HUES6 (cell line): ENCODE data around the gene TPM2.
A peak's percentile ranks its signal among the peaks of the same experiment; 100 is the strongest.
"Not testable (repeated sequence)": the region's sequence is repeated elsewhere in the genome, so short reads cannot be mapped to it uniquely, and the experiment has no call there.

Source experiments
- H3K27ac ChIP-seq: 2 replicates; pipeline ENCODE4 v1.7.0; 2013; ENCODE audit warnings: low read depth, mild to moderate bottlenecking, low read length, inconsistent platforms
- H3K27me3 ChIP-seq: 2 replicates; pipeline ENCODE4 v1.6.1; 2013; ENCODE audit warnings: low read length; ENCODE audit not compliant: control insufficient read depth, insufficient read depth
- H3K36me3 ChIP-seq: 2 replicates; pipeline ENCODE4 v1.6.1; 2013; ENCODE audit warnings: low read length; ENCODE audit not compliant: control insufficient read depth, insufficient read depth
- H3K4me1 ChIP-seq: 2 replicates; pipeline ENCODE4 v1.6.1; 2013; ENCODE audit warnings: low read length; ENCODE audit not compliant: control insufficient read depth, insufficient read depth
- H3K4me3 ChIP-seq: 2 replicates; pipeline ENCODE4 v1.5.1; 2013; ENCODE audit warnings: low read depth, low read length
- H3K9ac ChIP-seq: one replicate; pipeline ENCODE4 v1.6.1; 2013; ENCODE audit warnings: mild to moderate bottlenecking, low read length
- H3K9me3 ChIP-seq: 2 replicates; pipeline ENCODE4 v1.6.1; 2013; ENCODE audit warnings: low read depth, low read length; ENCODE audit not compliant: control insufficient read depth, insufficient read depth

The TPM2 gene

GRCh38 chr9:35649431-35650340 is 40.0 kb downstream of the TPM2 start:
- H3K4me1 ChIP-seq: peaks cover 23% of the 10 kb centered on the region
- no peak overlapping the region for H3K27ac ChIP-seq
- no peak overlapping the region for H3K9ac ChIP-seq
- H3K27me3 ChIP-seq: peaks cover 3% of the 10 kb centered on the region; the same call in 1 of the 2 replicates
- no peak overlapping the region for H3K4me3 ChIP-seq
- H3K9me3 ChIP-seq: no peaks in the 10 kb centered on the region
- H3K36me3 ChIP-seq: no peaks in the 10 kb centered on the region

- Histone ChIP-seq H3K4me1 (peaks cover 23% of the 10 kb centered on the region), H3K27me3 (peaks cover 3% of the 10 kb centered on the region; the same call in 1 of the 2 replicates), H3K9me3 (no peaks in the 10 kb centered on the region), H3K27ac (no peak overlapping the region), H3K9ac (peak overlapping the region; percentile 61), H3K4me3 (peak overlapping the region; percentile 89), H3K36me3 (no peaks in the 10 kb centered on the region)
These were observed 43.0 kb downstream of the TPM2 start for GRCh38 chr9:35646533-35647265.

- Histone ChIP-seq H3K4me3 (peak overlapping the region; percentile 89), H3K4me1 (peaks cover 23% of the 10 kb centered on the region), H3K27ac (no peak overlapping the region), H3K27me3 (peaks cover 3% of the 10 kb centered on the region; the same call in 1 of the 2 replicates), H3K9me3 (no peaks in the 10 kb centered on the region), H3K9ac (peak overlapping the region; percentile 61), H3K36me3 (no peaks in the 10 kb centered on the region)
These were observed 43.6 kb downstream of the TPM2 start for GRCh38 chr9:35646153-35646532.

DNA sequence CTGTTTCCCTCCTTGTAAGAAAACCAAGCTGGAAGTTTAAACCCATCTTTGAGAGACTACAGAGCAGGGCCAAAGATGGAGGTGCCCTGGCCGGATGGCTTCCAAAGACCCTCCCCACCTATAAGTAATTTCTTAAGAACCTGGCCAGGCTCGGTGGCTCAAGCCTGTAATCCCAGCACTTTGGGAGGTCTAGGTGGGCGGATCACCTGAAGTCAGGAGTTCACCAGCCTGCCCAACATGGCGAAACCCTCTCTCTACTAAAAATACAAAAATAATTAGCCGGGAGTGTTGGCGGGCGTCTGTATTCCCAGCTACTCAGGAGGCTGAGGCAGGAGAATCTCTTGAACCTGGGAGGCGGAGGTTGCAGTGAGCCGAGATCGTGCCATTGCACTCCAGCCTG is 44.0 kb downstream of the TPM2 start:
- not testable (repeated sequence) for H3K27me3 ChIP-seq, H3K27ac ChIP-seq, H3K36me3 ChIP-seq, H3K9me3 ChIP-seq
- Histone ChIP-seq H3K4me1 (peaks cover 20% of the 10 kb centered on the region), H3K4me3 (peak overlapping the region; percentile 89), H3K9ac (peak overlapping the region; percentile 61)

DNA sequence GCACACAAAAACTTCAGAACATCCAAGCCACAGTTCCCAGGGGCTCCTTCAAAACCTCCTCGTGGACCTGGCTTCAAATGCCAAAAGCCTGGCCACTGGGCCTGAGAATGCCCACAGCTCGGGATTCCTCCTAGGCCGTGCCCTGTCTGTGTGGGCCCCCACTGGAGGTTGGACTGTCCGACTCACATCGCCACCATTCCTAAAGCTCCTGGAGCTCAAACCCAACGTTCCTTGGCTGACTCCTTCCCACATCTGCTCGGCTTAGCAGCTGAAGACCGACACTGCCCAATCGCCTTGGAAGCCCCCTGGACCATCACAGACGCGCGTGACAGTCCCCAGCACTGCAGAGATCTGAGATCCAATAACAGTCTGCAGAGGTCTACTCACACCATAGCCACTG is 46.7 kb downstream of the TPM2 start:
- Histone ChIP-seq H3K4me1 (0 out of 2 replicates have a peak, but pooled peaks cover 6% of the 10 kb centered on the region), H3K9ac (no peak overlapping the region)

GRCh38 chr9:35641478-35641877 is 48.2 kb downstream of the TPM2 start:
- H3K4me3 ChIP-seq, H3K27ac ChIP-seq, H3K36me3 ChIP-seq, H3K9me3 ChIP-seq, H3K4me1 ChIP-seq, H3K27me3 ChIP-seq, H3K9ac ChIP-seq: not testable (repeated sequence)

More for the DNA sequence above, 46.7 kb downstream of the TPM2 start:
- Histone ChIP-seq H3K27ac (no peak overlapping the region), H3K4me3 (no peak overlapping the region), H3K9me3 (no peaks in the 10 kb centered on the region), H3K27me3 (0 out of 2 replicates have a peak, but pooled peaks cover 3% of the 10 kb centered on the region), H3K36me3 (peaks cover 2% of the 10 kb centered on the region; the same call in 1 of the 2 replicates)

DNA sequence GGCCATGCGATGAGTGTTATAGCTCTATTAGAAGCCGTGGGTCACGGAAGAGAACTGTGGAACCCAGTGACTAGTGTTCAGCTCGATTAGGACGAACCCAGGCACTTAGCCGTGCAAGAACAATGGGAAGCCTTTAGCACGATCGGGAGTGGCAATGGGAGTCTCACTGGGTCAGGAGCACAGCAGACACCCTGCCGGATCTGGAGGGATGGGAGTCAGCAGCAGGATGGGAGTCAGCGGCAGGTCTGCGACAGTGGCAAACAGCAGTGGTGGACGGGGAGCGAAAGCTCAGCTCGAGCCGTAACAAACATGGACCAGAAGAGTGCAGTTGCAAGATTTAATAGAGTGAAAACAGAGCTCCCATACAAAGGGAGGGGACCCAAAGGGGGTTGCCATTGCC is 49.3 kb downstream of the TPM2 start:
- not testable (repeated sequence) for H3K27ac ChIP-seq, H3K36me3 ChIP-seq, H3K4me3 ChIP-seq, H3K9ac ChIP-seq, H3K4me1 ChIP-seq, H3K27me3 ChIP-seq, H3K9me3 ChIP-seq

- H3K4me1 ChIP-seq: no peaks in the 10 kb centered on the region
- no peak overlapping the region for H3K27ac ChIP-seq
- H3K9ac ChIP-seq: no peak overlapping the region
- H3K27me3 ChIP-seq: no peaks in the 10 kb centered on the region
- H3K36me3 ChIP-seq: peaks cover 2% of the 10 kb centered on the region; the same call in 1 of the 2 replicates
- no peaks in the 10 kb centered on the region for H3K9me3 ChIP-seq
- H3K4me3 ChIP-seq: no peak overlapping the region
These were observed 50.1 kb downstream of the TPM2 start for GRCh38 chr9:35639631-35640030.

DNA sequence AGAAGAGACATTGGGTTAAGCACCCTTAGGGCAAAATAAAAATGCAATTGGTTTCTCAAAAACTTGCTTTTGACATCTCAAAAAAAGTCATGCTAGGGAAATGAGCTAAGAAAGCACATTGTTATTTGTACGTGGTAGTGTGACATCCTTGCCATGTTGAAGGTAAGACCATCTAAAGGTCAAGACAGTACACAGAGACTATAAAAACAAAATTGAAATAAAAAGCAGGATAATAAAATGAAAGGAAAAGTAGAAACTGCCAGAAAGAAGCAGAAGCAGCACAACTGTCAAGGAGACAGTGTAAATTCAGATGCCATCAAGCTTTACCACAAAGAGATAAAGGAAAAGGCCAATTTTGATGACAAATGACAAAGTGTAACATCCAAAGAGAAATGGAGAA is 50.5 kb downstream of the TPM2 start:
- not testable (repeated sequence) for H3K4me1 ChIP-seq, H3K27ac ChIP-seq, H3K9me3 ChIP-seq, H3K4me3 ChIP-seq, H3K27me3 ChIP-seq, H3K9ac ChIP-seq, H3K36me3 ChIP-seq

DNA sequence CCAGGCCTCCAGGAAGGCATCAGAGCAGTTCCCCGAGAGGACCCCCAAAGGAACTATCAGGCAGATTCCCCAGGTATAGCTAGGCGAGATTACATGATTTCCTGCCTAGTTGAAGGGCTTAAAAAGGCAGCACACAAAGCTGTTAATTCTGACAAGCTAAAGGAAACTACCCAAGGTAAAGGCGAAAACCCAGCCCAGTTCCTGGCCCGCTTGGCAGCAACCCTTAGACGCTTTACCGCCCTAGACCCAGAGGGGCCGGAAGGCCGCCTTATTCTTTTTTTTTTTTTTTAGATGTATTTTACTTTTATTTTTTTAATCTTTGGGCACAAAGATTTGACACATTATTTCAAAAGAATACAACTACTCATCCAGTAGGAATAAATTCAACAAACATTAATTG is 51.0 kb downstream of the TPM2 start:
- H3K36me3 ChIP-seq, H3K27me3 ChIP-seq, H3K27ac ChIP-seq, H3K9me3 ChIP-seq, H3K4me1 ChIP-seq, H3K4me3 ChIP-seq, H3K9ac ChIP-seq: not testable (repeated sequence)

DNA sequence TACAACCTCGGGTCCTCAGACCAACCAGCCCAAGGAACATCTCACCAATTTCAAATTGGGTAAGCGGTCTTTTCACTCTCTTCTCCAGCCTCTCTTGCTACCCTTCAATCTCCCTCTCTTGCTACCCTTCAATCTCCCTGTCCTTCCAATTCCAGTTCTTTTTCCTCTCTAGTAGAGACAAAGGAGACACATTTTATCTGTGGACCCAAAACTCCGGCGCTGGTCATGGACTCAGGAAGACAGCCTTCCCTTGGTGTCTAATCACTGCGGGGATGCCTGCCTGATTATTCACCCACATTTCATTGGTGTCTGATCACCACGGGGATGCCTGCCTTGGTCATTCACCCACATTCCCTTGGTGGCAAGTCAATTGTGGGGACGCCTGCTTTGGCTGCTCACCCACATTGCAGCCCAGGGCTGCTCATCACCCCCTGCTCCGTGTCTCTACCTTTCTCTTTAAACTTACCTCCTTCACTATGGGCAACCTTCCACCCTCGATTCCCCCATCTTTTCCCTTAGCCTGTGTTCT is 52.2 kb downstream of the TPM2 start:
- H3K9ac ChIP-seq, H3K4me1 ChIP-seq, H3K9me3 ChIP-seq, H3K27me3 ChIP-seq, H3K4me3 ChIP-seq, H3K36me3 ChIP-seq, H3K27ac ChIP-seq: not testable (repeated sequence)
